NOMO-1 (cell line): Measurements from ENCODE around the gene ADAM21.
"Not testable (repeated sequence)": the region's sequence is repeated elsewhere in the genome, so short reads cannot be mapped to it uniquely, and the experiment has no call there.

Experiments used
- DNase-seq, 2 experiments: peaks; one replicate each; lab custom pipeline; 2025; ENCODE audit not compliant: unreplicated experiment in 2 of 2; lab: John Stamatoyannopoulos, UW

ADAM21 gene

DNA sequence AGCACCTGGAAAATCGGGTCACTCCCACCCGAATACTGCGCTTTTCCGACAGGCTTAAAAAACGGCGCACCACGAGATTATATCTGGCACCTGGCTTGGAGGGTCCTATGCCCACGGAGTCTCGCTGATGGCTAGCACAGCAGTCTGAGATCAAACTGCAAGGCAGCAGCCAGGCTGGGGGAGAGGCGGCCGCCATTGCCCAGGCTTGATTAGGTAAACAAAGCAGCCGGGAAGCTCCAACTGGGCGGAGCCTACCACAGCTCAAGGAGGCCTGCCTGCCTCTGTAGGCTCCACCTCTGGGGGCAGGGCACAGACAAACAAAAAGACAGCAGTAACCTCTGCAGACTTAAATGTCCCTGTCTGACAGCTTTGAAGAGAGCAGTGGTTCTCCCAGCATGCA, 23.5 kb downstream of the ADAM21 start:
- not testable (repeated sequence) for DNase-seq

DNA sequence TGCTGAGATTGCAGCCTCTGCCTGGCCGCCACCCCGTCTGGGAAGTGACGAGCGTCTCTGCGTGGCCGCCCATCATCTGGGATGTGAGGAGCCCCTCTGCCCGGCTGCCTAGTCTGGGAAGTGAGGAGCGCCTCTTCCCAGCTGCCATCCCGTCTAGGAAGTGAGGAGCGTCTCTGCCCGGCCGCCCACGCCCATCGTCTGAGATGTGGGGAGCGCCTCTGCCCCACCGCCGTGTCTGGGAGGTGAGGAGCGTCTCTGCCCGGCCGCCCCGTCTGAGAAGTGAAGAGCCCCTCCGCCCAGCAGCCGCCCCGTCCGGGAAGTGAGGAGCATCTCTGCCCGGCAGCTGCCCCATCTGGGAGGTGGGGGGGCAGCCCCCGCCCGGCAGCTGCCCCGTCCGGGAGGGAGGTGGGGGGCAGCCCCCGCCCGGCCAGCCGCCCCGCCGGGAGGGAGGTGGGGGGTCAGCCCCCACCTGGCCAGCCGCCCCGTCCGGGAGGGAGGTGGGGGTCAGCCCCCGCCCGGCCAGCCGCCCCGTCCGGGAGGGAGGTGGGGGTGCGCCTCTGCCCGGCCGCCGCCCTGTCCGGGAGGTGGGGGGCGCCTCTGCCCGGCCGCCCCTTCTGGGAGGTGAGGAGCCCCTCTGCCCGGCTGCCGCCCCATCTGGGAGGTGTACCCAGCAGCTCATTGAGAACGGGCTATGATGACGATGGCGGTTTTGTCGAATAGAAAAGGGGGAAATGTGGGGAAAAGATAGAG, 25.6 kb downstream of the ADAM21 start:
- DNase-seq = not testable (repeated sequence)

DNA sequence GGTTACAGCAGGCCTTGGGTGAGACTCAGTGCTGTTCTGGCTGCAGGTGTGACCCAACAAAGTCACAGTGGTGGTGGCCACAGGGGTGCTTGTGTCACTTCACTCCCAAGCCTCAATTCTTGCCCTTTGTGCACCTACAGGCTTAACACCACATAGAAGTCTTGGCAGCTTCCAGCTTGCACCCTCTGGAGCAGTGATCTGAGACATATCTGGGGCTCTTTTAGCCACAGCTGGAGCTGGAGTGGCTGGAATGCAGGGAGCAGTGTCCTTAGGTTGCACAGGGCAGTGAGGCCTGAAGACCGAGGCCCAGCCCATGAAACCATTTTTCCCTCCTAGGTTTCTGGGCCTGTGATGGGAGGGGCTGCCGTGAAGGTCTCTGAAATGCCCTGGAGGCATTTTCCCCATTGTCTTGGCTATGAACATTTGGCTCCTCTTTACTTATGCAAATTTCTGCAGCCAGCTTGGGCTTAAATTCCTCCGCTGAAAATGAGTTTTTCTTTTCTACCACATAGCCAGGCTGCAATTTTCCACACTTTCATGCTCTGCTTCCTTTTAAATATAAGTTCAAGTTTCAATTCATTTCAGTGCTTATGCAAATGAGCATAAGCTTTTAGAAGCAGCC, 37.7 kb downstream of the ADAM21 start:
- DNase-seq = no peak

DNA sequence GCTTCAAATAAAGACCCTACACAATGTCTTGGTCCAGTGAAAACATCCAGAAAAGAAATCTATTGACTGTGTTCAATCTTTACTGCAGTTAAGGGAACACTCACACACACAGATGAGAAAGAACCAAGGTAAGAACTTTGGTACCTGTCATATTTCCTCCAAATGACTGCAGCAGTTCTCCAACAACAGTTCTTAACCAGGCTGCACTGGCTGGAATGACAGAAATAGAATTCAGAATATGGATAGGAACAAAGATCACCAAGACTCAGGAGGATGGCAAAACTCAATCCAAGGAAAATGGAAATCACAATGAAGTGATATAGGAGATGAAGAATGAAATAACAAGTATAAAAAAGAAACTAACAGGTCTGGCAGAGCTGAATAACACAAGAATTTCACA, 46.2 kb downstream of the ADAM21 start:
- no peak for DNase-seq
